HepG2 (cell line): ENCODE data around the gene MB. TPM values are rescaled to one million over a fixed set of nuclear protein-coding genes. Genes with fewer than 3 reads are reported as not detected.

Source experiments
- BRD4 ChIP-seq: sonication (generic); formaldehyde crosslinking; IDR thresholded peaks from 2 replicates; pipeline ENCODE4 v1.4.0; 2020; ENCODE audit warnings: missing genetic modification reagents
- ESRRA ChIP-seq: sonication (generic); formaldehyde crosslinking; IDR thresholded peaks from 2 replicates; pipeline ENCODE4 v1.5.1; 2020; ENCODE audit warnings: mild to moderate bottlenecking, low read depth, missing genetic modification reagents
- FOSL1 ChIP-seq: sonication (generic); formaldehyde crosslinking; IDR thresholded peaks from 2 replicates; pipeline ENCODE4 v1.9.0; 2021; ENCODE audit warnings: missing genetic modification reagents, borderline replicate concordance
- HIVEP1 ChIP-seq: sonication (generic); formaldehyde crosslinking; IDR thresholded peaks from 2 replicates; pipeline ENCODE4 v1.4.0; 2020; ENCODE audit warnings: mild to moderate bottlenecking, missing genetic modification reagents
- HMGA1 ChIP-seq: sonication (generic); formaldehyde crosslinking; conservative IDR thresholded peaks from 2 replicates; pipeline ENCODE4 v1.4.0; 2020; ENCODE audit warnings: missing genetic modification reagents
- IRX3 ChIP-seq: sonication (generic); formaldehyde crosslinking; IDR thresholded peaks from 2 replicates; pipeline ENCODE4 v1.8.1; 2023; ENCODE audit warnings: mild to moderate bottlenecking, low read depth, missing genetic modification reagents, borderline replicate concordance
- ISX ChIP-seq: sonication (generic); formaldehyde crosslinking; conservative IDR thresholded peaks from 2 replicates; pipeline ENCODE4 v1.5.0; 2020; ENCODE audit warnings: missing genetic modification reagents
- KLF9 ChIP-seq: IDR thresholded peaks from 2 replicates; pipeline ENCODE4 v1.6.1; 2016; ENCODE audit warnings: low read depth
- NCOR1 ChIP-seq: fragments of 200-600 bp; sonication (generic); IDR thresholded peaks from 2 replicates; pipeline ENCODE4 v1.7.0; 2017; ENCODE audit warnings: antibody characterized with exemption, low read length, borderline replicate concordance
- PHF20 ChIP-seq: sonication (generic); formaldehyde crosslinking; IDR thresholded peaks from 2 replicates; pipeline ENCODE4 v1.5.0; 2020; ENCODE audit warnings: mild to moderate bottlenecking, missing genetic modification reagents
- TOPORS ChIP-seq: sonication (generic); formaldehyde crosslinking; IDR thresholded peaks from 2 replicates; pipeline ENCODE4 v1.8.0; 2023; ENCODE audit warnings: mild to moderate bottlenecking, missing genetic modification reagents
- ZMYM4 ChIP-seq: sonication (generic); formaldehyde crosslinking; IDR thresholded peaks from 2 replicates; pipeline ENCODE4 v1.8.1; 2023; ENCODE audit warnings: mild to moderate bottlenecking, missing genetic modification reagents
- ZNF251 ChIP-seq: sonication (generic); formaldehyde crosslinking; IDR thresholded peaks from 2 replicates; pipeline ENCODE4 v1.9.0; 2021; ENCODE audit warnings: mild to moderate bottlenecking, missing genetic modification reagents
- ZNF329 ChIP-seq: sonication (generic); formaldehyde crosslinking; IDR thresholded peaks from 2 replicates; pipeline ENCODE4 v1.9.0; 2021; ENCODE audit warnings: low read depth, mild to moderate bottlenecking, missing genetic modification reagents
- ZNF557 ChIP-seq: sonication (generic); formaldehyde crosslinking; IDR thresholded peaks from 2 replicates; pipeline ENCODE4 v1.4.0; 2020; ENCODE audit warnings: missing genetic modification reagents
- ZSCAN21 ChIP-seq: sonication (generic); formaldehyde crosslinking; IDR thresholded peaks from 2 replicates; pipeline ENCODE4 v1.8.0; 2022; ENCODE audit warnings: mild to moderate bottlenecking, missing genetic modification reagents, moderate library complexity, borderline replicate concordance
- polyA plus RNA-seq, 8 experiments: library from polyadenylated mRNA; depleted of rRNA in 3 of 8; stranded (reverse) in 7 of 8; unstranded in 1 of 8; fragments of >200 nt; fragmentation: Illumina TruSeq in 4 of 8; extraction: Trizol in 4 of 8; gene quantifications; 2 replicates each; pipeline versions ENCODE4 v1.2.1 to v1.2.3, GENCODE V29; 2011 to 2016; ENCODE audit warnings: low read depth in 4 of 8, missing spikeins in 1 of 8, mixed read lengths in 1 of 8; ENCODE audit not compliant: insufficient read depth in 1 of 8
- total RNA-seq, 5 experiments: library from RNA; depleted of rRNA; stranded (reverse); fragments of >200 nt; fragmentation: Illumina TruSeq; extraction: Trizol; gene quantifications; 2 replicates each; pipeline ENCODE4 v1.2.3, GENCODE V29; 2016; ENCODE audit warnings: low read depth in 1 of 5
- TF ChIP-seq, protein P1 (sequence below): sonication (generic); formaldehyde crosslinking; IDR thresholded peaks from 2 replicates; pipeline ENCODE4 v1.5.1; 2020; ENCODE audit warnings: mild to moderate bottlenecking, missing genetic modification reagents, borderline replicate concordance
- TF ChIP-seq, protein P2 (sequence below): IDR thresholded peaks from 2 replicates; pipeline ENCODE4 v1.4.0; 2020; ENCODE audit warnings: mild to moderate bottlenecking, missing genetic modification reagents
- TF ChIP-seq, protein P3 (sequence below): sonication (generic); formaldehyde crosslinking; IDR thresholded peaks from 2 replicates; pipeline ENCODE4 v1.5.1; 2020; ENCODE audit warnings: missing genetic modification reagents, mild to moderate bottlenecking, borderline replicate concordance

MB gene
- total and polyA plus RNA-seq, 2 of the 13 experiments (the other 11 are each of a cell fraction or from before 2014, with no cell fraction given) = 0.07 TPM; not detected in 1

DNA sequence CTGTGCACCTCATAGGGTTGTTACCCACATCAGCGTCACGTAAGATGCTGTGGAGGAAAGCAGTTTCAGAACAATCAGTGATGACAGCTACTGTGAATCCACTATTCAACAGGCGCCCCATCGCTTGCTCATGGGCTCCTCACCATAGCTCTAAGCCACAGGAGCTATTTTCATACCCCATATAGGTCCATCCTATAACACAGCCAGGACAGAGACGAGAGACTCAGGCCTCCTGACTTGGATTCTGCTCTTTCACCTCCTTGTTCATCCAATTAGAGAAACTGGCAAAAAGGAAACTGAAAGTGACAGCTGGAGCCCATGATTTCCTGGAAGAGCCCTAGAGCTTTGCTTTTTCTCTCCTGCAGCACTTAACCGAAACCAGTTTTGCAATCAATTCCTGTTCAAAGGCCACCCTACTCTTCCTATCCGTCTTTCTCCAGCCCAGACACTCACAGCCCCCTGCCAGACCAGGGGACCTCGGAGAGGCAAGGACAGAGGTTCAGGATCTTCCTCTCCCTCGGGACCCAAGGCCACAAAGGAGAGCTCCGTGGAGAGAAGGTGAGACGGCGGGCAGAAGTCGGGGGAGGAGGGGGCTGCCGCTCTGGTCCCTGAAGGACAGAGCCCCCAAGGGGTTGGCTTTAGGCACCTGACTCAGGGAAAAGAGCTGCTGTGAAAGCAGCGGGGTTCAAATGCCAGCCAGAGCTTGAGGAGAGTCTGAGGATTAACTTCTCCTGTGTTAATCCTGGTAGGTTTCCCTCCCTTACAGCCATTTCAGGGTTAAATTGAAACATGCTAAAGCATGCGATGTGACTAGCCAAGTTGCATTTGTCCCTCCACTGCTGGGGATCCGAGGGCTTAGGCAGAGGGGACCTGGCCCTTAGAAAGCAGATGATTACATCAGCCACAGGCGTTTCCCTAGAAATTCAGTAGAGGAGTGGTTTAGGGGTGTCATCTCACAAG, 31.2 kb upstream of the MB start, which contains the start of gene APOL6 (continued):
- no peak for TF ChIP-seq ZSCAN21 (CRISPR knock-in tag)
- TF ChIP-seq, protein P1, sequence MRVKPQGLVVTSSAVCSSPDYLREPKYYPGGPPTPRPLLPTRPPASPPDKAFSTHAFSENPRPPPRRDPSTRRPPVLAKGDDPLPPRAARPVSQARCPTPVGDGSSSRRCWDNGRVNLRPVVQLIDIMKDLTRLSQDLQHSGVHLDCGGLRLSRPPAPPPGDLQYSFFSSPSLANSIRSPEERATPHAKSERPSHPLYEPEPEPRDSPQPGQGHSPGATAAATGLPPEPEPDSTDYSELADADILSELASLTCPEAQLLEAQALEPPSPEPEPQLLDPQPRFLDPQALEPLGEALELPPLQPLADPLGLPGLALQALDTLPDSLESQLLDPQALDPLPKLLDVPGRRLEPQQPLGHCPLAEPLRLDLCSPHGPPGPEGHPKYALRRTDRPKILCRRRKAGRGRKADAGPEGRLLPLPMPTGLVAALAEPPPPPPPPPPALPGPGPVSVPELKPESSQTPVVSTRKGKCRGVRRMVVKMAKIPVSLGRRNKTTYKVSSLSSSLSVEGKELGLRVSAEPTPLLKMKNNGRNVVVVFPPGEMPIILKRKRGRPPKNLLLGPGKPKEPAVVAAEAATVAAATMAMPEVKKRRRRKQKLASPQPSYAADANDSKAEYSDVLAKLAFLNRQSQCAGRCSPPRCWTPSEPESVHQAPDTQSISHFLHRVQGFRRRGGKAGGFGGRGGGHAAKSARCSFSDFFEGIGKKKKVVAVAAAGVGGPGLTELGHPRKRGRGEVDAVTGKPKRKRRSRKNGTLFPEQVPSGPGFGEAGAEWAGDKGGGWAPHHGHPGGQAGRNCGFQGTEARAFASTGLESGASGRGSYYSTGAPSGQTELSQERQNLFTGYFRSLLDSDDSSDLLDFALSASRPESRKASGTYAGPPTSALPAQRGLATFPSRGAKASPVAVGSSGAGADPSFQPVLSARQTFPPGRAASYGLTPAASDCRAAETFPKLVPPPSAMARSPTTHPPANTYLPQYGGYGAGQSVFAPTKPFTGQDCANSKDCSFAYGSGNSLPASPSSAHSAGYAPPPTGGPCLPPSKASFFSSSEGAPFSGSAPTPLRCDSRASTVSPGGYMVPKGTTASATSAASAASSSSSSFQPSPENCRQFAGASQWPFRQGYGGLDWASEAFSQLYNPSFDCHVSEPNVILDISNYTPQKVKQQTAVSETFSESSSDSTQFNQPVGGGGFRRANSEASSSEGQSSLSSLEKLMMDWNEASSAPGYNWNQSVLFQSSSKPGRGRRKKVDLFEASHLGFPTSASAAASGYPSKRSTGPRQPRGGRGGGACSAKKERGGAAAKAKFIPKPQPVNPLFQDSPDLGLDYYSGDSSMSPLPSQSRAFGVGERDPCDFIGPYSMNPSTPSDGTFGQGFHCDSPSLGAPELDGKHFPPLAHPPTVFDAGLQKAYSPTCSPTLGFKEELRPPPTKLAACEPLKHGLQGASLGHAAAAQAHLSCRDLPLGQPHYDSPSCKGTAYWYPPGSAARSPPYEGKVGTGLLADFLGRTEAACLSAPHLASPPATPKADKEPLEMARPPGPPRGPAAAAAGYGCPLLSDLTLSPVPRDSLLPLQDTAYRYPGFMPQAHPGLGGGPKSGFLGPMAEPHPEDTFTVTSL (CRISPR knock-in tag) = no peak
- peak; percentile 55; the same call in 1 of the 2 replicates for TF ChIP-seq ZMYM4 (CRISPR knock-in tag)
- TF ChIP-seq NCOR1 = peak; percentile 58; the same call in 1 of the 2 replicates
- TF ChIP-seq, protein P2, sequence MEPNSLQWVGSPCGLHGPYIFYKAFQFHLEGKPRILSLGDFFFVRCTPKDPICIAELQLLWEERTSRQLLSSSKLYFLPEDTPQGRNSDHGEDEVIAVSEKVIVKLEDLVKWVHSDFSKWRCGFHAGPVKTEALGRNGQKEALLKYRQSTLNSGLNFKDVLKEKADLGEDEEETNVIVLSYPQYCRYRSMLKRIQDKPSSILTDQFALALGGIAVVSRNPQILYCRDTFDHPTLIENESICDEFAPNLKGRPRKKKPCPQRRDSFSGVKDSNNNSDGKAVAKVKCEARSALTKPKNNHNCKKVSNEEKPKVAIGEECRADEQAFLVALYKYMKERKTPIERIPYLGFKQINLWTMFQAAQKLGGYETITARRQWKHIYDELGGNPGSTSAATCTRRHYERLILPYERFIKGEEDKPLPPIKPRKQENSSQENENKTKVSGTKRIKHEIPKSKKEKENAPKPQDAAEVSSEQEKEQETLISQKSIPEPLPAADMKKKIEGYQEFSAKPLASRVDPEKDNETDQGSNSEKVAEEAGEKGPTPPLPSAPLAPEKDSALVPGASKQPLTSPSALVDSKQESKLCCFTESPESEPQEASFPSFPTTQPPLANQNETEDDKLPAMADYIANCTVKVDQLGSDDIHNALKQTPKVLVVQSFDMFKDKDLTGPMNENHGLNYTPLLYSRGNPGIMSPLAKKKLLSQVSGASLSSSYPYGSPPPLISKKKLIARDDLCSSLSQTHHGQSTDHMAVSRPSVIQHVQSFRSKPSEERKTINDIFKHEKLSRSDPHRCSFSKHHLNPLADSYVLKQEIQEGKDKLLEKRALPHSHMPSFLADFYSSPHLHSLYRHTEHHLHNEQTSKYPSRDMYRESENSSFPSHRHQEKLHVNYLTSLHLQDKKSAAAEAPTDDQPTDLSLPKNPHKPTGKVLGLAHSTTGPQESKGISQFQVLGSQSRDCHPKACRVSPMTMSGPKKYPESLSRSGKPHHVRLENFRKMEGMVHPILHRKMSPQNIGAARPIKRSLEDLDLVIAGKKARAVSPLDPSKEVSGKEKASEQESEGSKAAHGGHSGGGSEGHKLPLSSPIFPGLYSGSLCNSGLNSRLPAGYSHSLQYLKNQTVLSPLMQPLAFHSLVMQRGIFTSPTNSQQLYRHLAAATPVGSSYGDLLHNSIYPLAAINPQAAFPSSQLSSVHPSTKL (CRISPR knock-in tag) = peak; percentile 73
- TF ChIP-seq ESRRA (CRISPR knock-in tag) = 0 out of 2 replicates have a peak, but pooled peaks have one; percentile 34
- TF ChIP-seq ISX (CRISPR knock-in tag) = no peak
- no peak for TF ChIP-seq HMGA1 (CRISPR knock-in tag)
- 0 out of 2 replicates have a peak, but pooled peaks have one; percentile 50 for TF ChIP-seq TOPORS (CRISPR knock-in tag)
- peak; percentile 79 for TF ChIP-seq HIVEP1 (CRISPR knock-in tag)
- TF ChIP-seq KLF9 (CRISPR knock-in tag) = no peak
- no peak for TF ChIP-seq ZNF557 (CRISPR knock-in tag)
- TF ChIP-seq PHF20 (CRISPR knock-in tag) = peak; percentile 56; the same call in 1 of the 2 replicates
- no peak for TF ChIP-seq ZNF329 (CRISPR knock-in tag)
- TF ChIP-seq, protein P3, sequence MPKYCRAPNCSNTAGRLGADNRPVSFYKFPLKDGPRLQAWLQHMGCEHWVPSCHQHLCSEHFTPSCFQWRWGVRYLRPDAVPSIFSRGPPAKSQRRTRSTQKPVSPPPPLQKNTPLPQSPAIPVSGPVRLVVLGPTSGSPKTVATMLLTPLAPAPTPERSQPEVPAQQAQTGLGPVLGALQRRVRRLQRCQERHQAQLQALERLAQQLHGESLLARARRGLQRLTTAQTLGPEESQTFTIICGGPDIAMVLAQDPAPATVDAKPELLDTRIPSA (CRISPR knock-in tag) = no peak
- TF ChIP-seq IRX3 (CRISPR knock-in tag) = no peak
- TF ChIP-seq BRD4 (CRISPR knock-in tag) = no peak
- no peak for TF ChIP-seq ZNF251 (CRISPR knock-in tag)
- peak; percentile 20; the same call in 1 of the 2 replicates for TF ChIP-seq FOSL1 (CRISPR knock-in tag)
